ENCODE measurements around the gene IL12RB1.
"Not testable (repeated sequence)": the region's sequence is repeated elsewhere in the genome, so short reads cannot be mapped to it uniquely, and the experiment has no call there.

Gene IL12RB1

DNA sequence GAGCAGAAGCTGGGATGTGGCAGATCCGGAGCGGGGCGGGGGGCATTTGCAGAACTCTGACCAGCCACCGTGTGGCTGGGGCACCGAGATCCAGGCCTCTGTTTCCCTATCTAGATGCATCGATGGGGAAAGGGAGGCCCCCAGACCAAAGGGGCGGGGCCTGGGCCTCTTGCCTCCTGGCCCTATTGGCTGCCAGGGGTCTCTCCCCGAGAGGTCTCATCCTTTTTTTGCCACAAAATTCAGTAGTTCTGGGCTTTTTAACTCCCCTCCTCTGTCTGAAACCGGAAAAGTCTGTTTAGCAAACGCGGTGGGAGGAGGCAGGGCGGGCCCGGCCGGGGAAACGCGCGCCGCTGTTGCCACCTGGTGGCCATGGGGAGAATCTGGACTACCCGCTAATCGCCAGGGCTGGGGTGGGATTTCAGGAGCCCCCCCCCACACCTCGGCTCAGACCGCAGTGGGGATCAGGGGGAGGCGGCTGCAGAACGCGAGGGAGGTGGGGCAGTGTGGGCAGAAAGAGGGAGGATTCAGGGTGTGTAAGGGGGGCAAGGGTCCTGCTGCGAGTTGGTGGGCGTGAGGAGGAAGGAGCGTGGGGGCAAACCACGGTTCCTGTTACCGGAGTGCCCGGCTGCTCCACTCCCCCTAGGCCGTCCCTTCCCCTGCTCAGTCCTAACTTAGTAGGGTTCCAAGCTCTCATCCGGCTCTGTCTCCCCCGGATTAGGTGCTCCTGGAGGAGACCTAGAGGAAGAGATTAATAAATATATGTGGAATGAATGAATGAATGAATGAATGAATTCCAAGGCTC is 28.3 kb downstream of the IL12RB1 start:
- in situ Hi-C loops (cut with MboI; ENCODE audit: low pct_unique_long_range_greater_than_20kb, low sequenced_read_pairs), result no loop called here
- DNase-seq, result peak; percentile 92

- in situ Hi-C loops (cut with MboI; ENCODE audit: low pct_unique_long_range_greater_than_20kb, low sequenced_read_pairs), result no loop called here
- peak; percentile 28 for DNase-seq
Observed at GRCh38 chr19:18057557-18057956, 29.2 kb downstream of the IL12RB1 start.

DNA sequence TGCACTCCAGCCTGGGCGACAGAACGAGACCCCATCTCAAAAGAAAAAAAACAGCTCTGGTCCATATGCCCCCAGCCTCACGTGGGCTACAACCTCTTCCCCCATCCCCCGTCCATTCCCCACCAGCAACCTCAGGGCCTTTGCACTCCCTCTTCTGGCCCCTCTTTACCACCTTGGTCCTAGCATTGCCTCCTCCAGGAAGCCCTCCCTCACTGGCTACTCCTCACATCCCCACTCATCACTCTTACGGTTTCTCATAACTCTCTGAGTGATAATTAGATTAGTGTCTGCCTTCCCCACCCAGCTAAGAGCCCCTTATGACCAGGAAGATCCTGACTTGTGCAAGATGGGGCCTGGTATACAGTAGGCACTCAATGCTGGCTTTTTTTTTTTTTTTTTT is 30.8 kb downstream of the IL12RB1 start:
- in situ Hi-C loops (cut with MboI; ENCODE audit: low pct_unique_long_range_greater_than_20kb, low sequenced_read_pairs), result no loop called here
- no peak for DNase-seq

GRCh38 chr19:18053576-18054219 is 33.0 kb downstream of the IL12RB1 start:
- no peak for DNase-seq
- in situ Hi-C loops (cut with MboI; ENCODE audit: low pct_unique_long_range_greater_than_20kb, low sequenced_read_pairs), result no loop called here

DNA sequence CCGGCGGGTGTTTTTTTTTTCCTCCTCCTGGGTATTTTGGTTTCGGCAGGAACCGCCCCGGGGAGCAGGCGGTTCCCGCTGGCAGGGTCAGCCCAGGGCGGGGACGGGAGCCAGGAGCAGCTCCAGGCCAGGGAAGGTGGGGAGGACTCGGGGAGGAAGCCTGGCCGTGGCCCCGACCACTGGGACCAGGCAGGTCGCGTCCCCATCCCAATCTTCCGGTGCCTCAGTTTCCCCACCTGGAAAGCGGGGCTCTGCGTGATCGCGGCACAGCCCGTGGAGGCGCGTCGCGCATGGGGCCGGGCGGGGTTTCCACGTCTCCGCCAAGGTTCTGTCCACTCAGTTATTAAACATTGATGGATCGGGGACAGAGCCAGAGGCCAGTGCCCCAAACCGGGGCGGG is 34.8 kb downstream of the IL12RB1 start:
- no peak for DNase-seq
- in situ Hi-C loops (cut with MboI; ENCODE audit: low pct_unique_long_range_greater_than_20kb, low sequenced_read_pairs), result no loop called here

DNA sequence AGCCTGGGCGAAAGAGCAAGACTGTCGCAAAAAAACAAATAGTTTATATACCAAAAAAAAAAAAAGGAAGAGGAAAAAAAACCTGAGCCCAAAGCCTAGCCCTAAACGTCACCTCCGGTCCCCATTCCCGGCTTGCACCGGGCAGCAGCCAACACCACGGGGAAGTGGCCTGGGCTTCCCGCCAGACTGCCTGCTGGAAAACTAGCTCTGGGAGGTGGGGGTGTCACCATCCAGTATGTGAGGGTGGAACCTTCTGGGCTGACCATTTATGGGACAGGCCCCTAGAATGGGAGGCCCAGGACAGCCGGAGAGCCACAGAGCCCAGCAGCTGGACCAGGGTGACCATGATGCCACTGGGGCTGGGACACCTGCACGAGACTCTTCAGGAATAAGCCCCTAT is 37.3 kb downstream of the IL12RB1 start:
- in situ Hi-C loops (cut with MboI; ENCODE audit: low pct_unique_long_range_greater_than_20kb, low sequenced_read_pairs), result no loop called here
- no peak for DNase-seq

- in situ Hi-C loops (cut with MboI; ENCODE audit: low pct_unique_long_range_greater_than_20kb, low sequenced_read_pairs), result no loop called here
- DNase-seq, result no peak
Observed at GRCh38 chr19:18046059-18046718, 40.5 kb downstream of the IL12RB1 start.

DNA sequence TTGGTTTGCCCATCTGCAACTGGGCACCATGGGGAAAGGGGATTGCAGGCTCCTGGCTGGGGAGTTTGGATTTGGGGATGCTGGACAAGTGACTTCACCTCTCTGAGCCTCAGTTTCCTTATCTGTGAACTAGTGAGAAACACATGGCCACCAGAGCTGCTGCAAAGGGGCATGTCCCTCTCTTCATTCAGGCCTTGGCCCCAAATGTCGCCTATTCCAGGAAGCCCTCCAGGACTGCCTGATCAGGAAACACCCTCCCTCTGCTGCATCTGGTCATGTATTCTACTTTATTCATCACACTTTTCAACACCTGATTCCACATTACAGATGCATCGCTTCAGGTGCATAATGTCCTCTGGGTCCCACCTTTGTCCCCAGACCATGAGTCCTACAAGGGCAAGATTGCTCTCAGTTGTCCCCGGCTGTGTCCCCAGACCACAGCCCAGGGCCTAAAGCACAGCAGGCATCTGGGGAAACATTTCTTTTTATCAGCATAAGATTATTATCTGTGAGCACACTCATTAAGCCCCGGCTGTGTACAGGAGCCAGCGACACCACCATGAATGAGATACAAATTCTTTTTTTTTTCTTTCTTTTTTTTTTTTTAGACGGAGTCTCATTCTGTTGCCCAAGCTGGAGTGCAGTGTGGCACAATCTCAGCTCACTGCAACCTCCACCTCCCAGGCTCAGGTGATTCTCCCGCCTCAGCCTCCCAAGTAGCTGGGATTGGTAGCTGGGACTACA is 41.3 kb downstream of the IL12RB1 start:
- no peak for DNase-seq
- in situ Hi-C loops (cut with MboI; ENCODE audit: low pct_unique_long_range_greater_than_20kb, low sequenced_read_pairs), result no loop called here

DNA sequence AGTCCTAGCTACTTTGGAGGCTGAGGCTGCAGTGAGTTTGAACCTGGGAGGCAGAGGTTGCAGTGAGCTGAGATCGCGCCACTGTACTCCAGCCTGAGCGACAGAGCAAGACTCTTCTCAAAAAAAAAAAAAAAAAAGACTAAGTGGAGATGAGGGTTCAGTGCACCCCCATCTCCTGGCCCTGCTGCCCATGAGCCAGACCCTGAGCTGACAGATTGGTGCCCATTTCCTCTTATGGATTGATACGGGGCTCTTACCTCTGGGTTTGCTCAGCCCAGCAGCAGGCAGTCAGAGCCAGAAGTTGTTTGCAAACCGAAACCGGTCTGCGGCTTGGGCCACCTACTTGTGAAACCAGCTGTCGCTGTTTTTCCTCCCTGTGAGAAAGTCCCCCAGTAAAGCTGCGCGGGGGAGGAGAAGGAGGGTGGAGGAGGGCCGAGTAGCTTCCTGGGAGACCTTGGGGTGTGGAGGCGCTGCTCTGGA is 41.9 kb downstream of the IL12RB1 start:
- in situ Hi-C loops (cut with MboI; ENCODE audit: low pct_unique_long_range_greater_than_20kb, low sequenced_read_pairs), result no loop called here
- DNase-seq, result peak; percentile 79

- in situ Hi-C loops (cut with MboI; ENCODE audit: low pct_unique_long_range_greater_than_20kb, low sequenced_read_pairs), result no loop called here
- no peak for DNase-seq
Observed at GRCh38 chr19:18043676-18044075, 43.1 kb downstream of the IL12RB1 start.

DNA sequence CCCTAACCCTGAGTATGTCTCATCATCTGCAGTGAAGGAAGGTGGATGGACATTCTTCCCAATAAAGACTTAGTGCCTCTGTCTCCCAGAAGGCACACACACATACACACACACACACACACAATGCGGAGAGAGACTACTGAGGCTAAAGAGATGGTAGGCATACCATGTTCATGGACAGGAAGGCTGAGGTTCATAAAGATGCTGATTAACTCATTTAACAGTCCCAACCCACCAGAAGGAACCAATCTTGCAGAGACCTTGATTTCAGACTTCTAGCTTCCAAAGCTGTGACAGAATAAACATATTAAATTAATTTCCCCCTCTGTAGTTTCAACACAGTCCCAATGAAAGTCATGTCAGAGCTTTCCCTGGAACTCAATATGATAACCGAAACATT is 45.7 kb downstream of the IL12RB1 start:
- DNase-seq, result no peak
- in situ Hi-C loops (cut with MboI; ENCODE audit: low pct_unique_long_range_greater_than_20kb, low sequenced_read_pairs), result no loop called here

- DNase-seq; in situ Hi-C loops (cut with MboI; ENCODE audit: low pct_unique_long_range_greater_than_20kb, low sequenced_read_pairs): not testable (repeated sequence)
Observed at GRCh38 chr19:18032102-18032501, 54.6 kb downstream of the IL12RB1 start.

GRCh38 chr19:18031401-18031800 is 55.3 kb downstream of the IL12RB1 start:
- peak; percentile 43 for DNase-seq
- in situ Hi-C loops (cut with MboI; ENCODE audit: low pct_unique_long_range_greater_than_20kb, low sequenced_read_pairs), result not testable (repeated sequence)

DNA sequence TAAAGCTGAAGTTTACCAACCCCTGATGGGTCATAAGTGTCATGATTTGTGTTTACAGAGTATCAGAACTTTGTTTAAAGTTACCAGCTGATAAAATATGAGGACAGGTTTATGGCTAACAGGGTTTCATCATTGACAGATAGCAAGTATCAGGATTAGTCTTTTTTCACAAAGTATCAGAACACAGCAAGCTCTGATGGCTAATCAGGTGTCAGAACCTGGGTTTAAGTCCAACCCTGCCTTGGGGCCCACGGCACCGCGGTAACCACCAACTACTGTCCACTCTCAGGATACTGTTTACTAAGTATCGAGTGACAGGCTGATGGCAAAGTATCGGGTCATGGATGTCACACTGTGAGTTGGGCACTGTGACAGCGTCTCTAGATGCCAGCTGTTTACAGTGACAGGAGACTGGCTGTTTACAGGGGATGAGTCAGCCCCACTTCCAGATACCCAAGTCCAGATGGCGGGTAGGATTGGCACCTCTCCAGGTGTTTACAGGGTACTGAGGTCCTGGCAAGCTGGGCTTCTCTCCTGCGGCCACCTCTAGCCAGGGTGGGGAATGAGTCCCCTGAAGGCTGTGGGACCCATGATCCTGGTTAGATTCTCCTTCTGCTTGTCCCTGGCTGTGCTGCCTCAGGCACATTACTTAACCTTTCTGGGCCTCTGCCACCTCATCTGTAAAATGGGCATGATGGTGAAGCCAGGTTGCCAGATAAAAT is 57.0 kb downstream of the IL12RB1 start:
- in situ Hi-C loops (cut with MboI; ENCODE audit: low pct_unique_long_range_greater_than_20kb, low sequenced_read_pairs), result no loop called here
- no peak for DNase-seq

DNA sequence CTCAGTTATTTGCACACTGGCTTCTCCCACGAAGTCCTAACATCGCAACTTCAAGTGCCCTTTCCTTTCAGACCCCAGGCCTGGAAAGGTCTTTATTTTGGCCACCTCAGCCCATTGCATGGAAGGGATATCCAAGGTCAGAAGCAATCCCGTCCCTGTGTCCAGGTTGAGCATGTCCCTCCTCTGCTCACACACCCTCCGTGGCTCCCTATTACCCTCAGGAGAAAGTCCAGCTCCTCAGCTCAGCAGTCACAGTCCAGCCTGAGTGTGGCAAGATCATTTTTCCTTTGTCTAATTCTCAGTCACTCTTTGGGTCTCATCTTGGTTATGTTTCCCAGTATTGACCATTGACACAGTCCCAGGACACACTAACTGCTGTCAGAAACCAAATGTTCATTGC is 59.6 kb downstream of the IL12RB1 start:
- no peak for DNase-seq
- in situ Hi-C loops (cut with MboI; ENCODE audit: low pct_unique_long_range_greater_than_20kb, low sequenced_read_pairs), result no loop called here

DNA sequence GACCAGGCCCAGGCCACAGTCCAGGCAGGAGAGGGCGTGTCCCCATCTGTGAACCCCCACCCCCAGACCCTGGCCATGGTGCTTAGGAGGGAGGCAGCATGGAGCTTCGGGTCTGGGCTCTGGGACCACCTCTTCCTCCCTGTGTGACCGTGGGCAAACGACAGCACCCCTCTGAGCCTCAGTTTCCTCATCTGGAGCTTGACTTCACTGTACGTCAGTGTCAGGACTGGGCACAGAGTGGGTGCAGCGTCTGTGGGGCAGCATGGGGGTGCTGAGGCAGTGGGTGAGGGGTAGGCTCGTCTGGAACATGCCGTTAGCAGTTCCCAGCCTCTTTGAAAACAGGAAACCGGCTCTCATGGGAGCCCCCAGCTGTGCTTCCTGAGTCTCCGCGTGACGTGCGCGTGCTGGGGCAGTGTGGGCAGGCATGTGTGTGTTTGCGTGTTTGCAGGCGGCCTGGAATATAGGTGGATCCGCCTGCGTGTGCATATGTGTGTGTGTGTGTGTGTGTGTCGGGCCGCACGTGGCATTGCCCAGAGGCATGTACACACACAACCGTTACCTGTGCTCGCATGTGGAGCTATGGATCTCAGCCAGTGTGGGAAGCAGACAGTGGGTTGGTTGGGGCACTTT is 63.0 kb downstream of the IL12RB1 start:
- in situ Hi-C loops (cut with MboI; ENCODE audit: low pct_unique_long_range_greater_than_20kb, low sequenced_read_pairs), result no loop called here
- DNase-seq, result peak; percentile 99

GRCh38 chr19:18021121-18021755 is 65.5 kb downstream of the IL12RB1 start:
- DNase-seq, result peak; percentile 75
- in situ Hi-C loops (cut with MboI; ENCODE audit: low pct_unique_long_range_greater_than_20kb, low sequenced_read_pairs), result no loop called here
